Astrocyte of the cerebellum (primary cell): Measurements from ENCODE around the gene SCUBE3.

Source experiments
- DNase-seq: peaks from one replicate; pipeline ENCODE4 v3.0.0-alpha.2; 2011; ENCODE audit warnings: low read depth
- H3K4me3 ChIP-seq: 2 replicates; pipeline ENCODE4 v1.5.1; 2011; ENCODE audit warnings: mild to moderate bottlenecking, low read depth, low read length, moderate library complexity
- CTCF ChIP-seq: IDR thresholded peaks from 2 replicates; pipeline ENCODE4 v1.5.1; 2012; ENCODE audit warnings: low read length, low read depth, moderate library complexity, mild to moderate bottlenecking; ENCODE audit errors: missing control alignments
- in situ Hi-C: cut with HindIII; loops from 2 replicates; pipeline ENCODE4 v1.10.0; 2017; ENCODE audit warnings: low sequenced_read_pairs

The SCUBE3 gene

GRCh38 chr6:35267897-35268296, 54.1 kb downstream of the SCUBE3 start:
- in situ Hi-C loops = no loop called here
- H3K4me3 ChIP-seq = no peak overlapping the region
- DNase-seq = no peak
- no peak for TF ChIP-seq CTCF

GRCh38 chr6:35272005-35272404, 58.2 kb downstream of the SCUBE3 start:
- DNase-seq = no peak
- no peak overlapping the region for H3K4me3 ChIP-seq
- in situ Hi-C loops = no loop called here
- TF ChIP-seq CTCF = no peak

- no peak for TF ChIP-seq CTCF
- in situ Hi-C loops = no loop called here
- H3K4me3 ChIP-seq = no peak overlapping the region
- no peak for DNase-seq
These were observed 60.2 kb downstream of the SCUBE3 start for GRCh38 chr6:35273822-35274559.

- no peak overlapping the region for H3K4me3 ChIP-seq
- TF ChIP-seq CTCF = no peak
- no peak for DNase-seq
- in situ Hi-C loops = no loop called here
These were observed 62.0 kb downstream of the SCUBE3 start for GRCh38 chr6:35275744-35276260.

- DNase-seq = no peak
- TF ChIP-seq CTCF = no peak
- in situ Hi-C loops = no loop called here
- no peak overlapping the region for H3K4me3 ChIP-seq
These were observed 65.0 kb downstream of the SCUBE3 start for GRCh38 chr6:35278708-35279107.

GRCh38 chr6:35280903-35281302, 67.1 kb downstream of the SCUBE3 start:
- TF ChIP-seq CTCF = no peak
- DNase-seq = no peak
- H3K4me3 ChIP-seq = no peak overlapping the region
- in situ Hi-C loops = no loop called here
